ENCODE measurements around the gene MMP11.
"Not testable (repeated sequence)": the region's sequence is repeated elsewhere in the genome, so short reads cannot be mapped to it uniquely, and the experiment has no call there.

The MMP11 gene

DNA sequence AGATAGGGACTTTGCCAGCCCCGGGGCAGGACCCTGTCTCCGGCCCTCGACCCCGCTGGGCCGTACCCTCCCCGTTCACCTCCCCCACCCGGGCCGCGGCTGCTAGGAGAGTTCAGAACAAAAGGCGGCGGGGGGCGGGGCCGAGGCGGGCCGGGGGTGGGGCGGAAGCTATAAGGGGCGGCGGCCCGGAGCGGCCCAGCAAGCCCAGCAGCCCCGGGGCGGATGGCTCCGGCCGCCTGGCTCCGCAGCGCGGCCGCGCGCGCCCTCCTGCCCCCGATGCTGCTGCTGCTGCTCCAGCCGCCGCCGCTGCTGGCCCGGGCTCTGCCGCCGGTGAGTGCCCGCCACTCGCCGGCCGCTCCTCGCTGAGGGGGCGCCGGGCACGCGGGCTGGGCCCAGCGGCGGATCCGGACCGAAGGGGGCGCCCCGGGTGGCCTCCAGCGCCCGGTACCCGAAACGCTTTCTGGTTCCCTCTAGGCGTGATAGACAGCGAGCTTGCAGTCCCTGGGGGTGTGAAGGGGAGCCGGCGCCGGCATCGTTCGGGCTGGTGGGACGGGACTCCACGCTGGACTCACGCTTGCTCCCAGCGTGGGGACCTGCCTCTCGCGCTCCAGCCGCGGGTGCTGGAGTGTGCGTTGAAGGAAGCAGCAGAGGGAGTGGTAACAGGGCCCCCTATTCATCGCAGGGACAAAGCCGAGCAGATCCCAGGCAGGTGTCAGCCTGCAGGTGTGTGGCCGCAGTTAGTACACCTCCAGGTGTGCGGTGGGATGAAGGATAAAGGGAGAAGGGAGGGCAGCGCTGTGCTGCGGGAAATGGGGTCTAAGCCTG, at the start of gene MMP11:
MMP11 (plus strand) TSS at position 201 of the 825 bp plus-strand sequence; CDS start at position 223, 22 bp downstream.
- intact Hi-C loops (cut with DNase I; ENCODE audit: low total_unique reads), result no loop called here
- no peaks in the 10 kb centered on the region for H3K36me3 ChIP-seq
- peak in 1 of 2 experiments; percentile 8 for TF ChIP-seq CTCF (IDR thresholded peaks at IDR 0.05)
- H3K4me1 ChIP-seq, result peaks cover 0 to 65% (median 49%) of the 10 kb centered on the region in 4 donors
- no peaks in the 10 kb centered on the region for H3K27me3 ChIP-seq
- peak; percentile 48 to 77 for DNase-seq
- no peaks in the 10 kb centered on the region for H3K9me3 ChIP-seq
- H3K4me3 ChIP-seq, result peak within 1 kb of the TSS; percentile 48 to 62
- peak within 1 kb of the TSS; percentile 50 to 65 for H3K27ac ChIP-seq

GRCh38 chr22:23728108-23728507, 44.5 kb upstream of the MMP11 start:
- intact Hi-C loops (cut with DNase I; ENCODE audit: low total_unique reads); H3K27me3 ChIP-seq; H3K4me3 ChIP-seq; H3K9me3 ChIP-seq; H3K27ac ChIP-seq; H3K36me3 ChIP-seq; DNase-seq; H3K4me1 ChIP-seq: not testable (repeated sequence)

DNA sequence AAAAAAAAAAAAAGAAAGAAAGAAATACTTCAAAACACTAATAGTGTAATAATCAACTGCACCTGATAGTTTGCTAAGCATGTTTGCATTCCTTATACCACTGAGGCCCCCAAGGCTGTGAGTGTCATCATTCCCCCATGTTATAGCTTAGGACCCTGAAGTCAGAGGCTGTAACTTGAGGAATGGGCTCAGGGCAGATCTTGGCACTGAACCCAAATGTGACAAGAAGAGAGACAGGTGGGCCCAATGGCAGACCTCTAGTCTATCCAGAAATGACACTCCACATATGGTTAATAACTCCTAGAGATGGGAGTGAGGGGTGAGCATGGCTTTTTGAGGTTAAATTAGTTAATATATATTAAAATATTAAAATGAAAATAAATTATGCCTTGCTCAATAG, 35.0 kb upstream of the MMP11 start:
- no peaks in the 10 kb centered on the region for H3K27me3 ChIP-seq
- peaks cover 5 to 20% (median 17%) of the 10 kb centered on the region in 3 donors for H3K36me3 ChIP-seq
- intact Hi-C loops (cut with DNase I; ENCODE audit: low total_unique reads), result no loop called here
- no peak overlapping the region for H3K27ac ChIP-seq
- no peaks in the 10 kb centered on the region for H3K9me3 ChIP-seq
- no peak overlapping the region for H3K4me3 ChIP-seq
- no peak for DNase-seq
- no peak for TF ChIP-seq CTCF (IDR thresholded peaks at IDR 0.05)
- peaks cover 0 to 4% (median 2%) of the 10 kb centered on the region in 4 donors for H3K4me1 ChIP-seq

DNA sequence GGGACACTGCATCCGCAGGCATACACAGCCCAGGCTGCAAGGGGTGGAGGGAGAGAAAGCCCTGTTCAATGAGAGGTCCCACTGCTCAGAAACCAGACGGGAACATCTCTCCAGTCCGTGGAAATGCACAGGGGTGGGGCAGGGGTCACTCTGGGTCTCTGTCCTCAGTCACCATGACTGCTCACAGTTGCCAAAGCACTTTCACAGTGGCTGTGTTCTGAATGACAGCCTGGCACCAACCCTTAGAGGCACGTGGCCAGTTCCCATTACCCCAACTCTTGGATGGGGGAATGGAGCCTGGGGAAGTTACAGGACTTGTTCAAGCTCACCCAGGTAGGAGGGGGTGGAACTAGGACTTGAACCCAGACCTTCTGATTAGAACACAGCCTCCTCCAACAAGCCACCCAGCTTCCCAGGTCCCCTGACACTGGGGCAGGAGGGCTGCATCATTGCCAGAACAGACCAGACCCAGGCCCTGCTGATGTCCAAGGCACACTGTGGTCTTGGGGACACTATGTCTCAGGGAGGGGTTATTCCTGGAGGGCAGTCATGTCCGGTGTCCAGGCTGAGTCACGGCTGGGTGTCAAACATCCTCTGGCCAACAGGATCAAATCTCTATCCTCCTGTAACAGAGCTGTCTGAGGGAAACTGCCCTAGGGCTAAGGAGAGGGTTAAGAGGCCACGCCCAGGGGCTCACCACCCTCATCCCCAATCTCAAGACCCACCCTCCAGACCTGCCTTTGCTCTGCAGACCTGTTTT, 30.0 kb upstream of the MMP11 start:
- H3K9me3 ChIP-seq, result no peaks in the 10 kb centered on the region
- no peak for TF ChIP-seq CTCF (IDR thresholded peaks at IDR 0.05)
- no peak for DNase-seq
- H3K27me3 ChIP-seq, result no peaks in the 10 kb centered on the region
- intact Hi-C loops (cut with DNase I; ENCODE audit: low total_unique reads), result no loop called here
- H3K27ac ChIP-seq, result peak overlapping the region in 1 of 2 donors; percentile 29
- H3K4me1 ChIP-seq, result peaks cover 0 to 7% (median 5%) of the 10 kb centered on the region in 4 donors
- peaks cover 27 to 49% (median 44%) of the 10 kb centered on the region in 3 donors for H3K36me3 ChIP-seq
- H3K4me3 ChIP-seq, result no peak overlapping the region

DNA sequence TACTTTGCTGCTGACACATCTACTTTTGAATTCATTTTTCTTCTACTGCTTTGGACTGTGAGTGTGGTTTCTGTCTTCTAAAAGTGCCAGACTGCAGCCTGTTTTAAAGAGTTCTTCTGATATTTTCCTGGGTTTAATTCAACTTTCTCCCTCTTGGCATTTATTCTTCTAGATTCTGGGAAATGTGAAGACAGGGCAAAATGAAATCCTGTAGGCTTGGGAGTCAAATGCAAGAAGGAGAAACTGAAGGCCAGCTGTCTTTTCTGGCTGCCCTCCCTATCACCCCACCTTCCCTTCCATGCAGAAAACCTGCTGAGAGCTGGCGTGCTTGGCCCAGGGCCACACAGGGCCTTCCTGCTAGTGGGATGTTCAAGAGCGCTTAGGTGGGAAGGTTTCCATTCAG, 29.3 kb upstream of the MMP11 start:
- intact Hi-C loops (cut with DNase I; ENCODE audit: low total_unique reads), result no loop called here
- no peak for DNase-seq
- no peak for TF ChIP-seq CTCF (IDR thresholded peaks at IDR 0.05)

GRCh38 chr22:23744001-23744400, 28.6 kb upstream of the MMP11 start:
- Histone ChIP-seq H3K27ac (no peak overlapping the region), H3K36me3 (peaks cover 27 to 49% (median 44%) of the 10 kb centered on the region in 3 donors), H3K4me3 (no peak overlapping the region), H3K27me3 (no peaks in the 10 kb centered on the region), H3K9me3 (no peaks in the 10 kb centered on the region), H3K4me1 (peaks cover 0 to 14% (median 5%) of the 10 kb centered on the region in 4 donors)
- no peak for DNase-seq
- intact Hi-C loops (cut with DNase I; ENCODE audit: low total_unique reads), result no loop called here
- TF ChIP-seq CTCF (IDR thresholded peaks at IDR 0.05), result no peak

More for the DNA sequence above, 29.3 kb upstream of the MMP11 start:
- no peak overlapping the region for H3K27ac ChIP-seq
- peaks cover 0 to 10% (median 5%) of the 10 kb centered on the region in 4 donors for H3K4me1 ChIP-seq
- H3K9me3 ChIP-seq, result no peaks in the 10 kb centered on the region
- H3K27me3 ChIP-seq, result no peaks in the 10 kb centered on the region
- H3K36me3 ChIP-seq, result peaks cover 27 to 49% (median 44%) of the 10 kb centered on the region in 3 donors
- no peak overlapping the region for H3K4me3 ChIP-seq
